PC-9 (cell line): ENCODE measurements around the gene PUDP. TPM values are rescaled to one million over a fixed set of nuclear protein-coding genes. Genes with fewer than 3 reads are reported as not detected.
"Not testable (repeated sequence)": the region's sequence is repeated elsewhere in the genome, so short reads cannot be mapped to it uniquely, and the experiment has no call there.

Experiments used
- BruUV-seq: library from RNA; stranded (reverse); fragments of 400-500 nt; replicated peaks from 2 replicates; lab custom pipeline; 2021; lab: Mats Ljungman, UMichigan
- CTCF ChIA-PET: fragments of 300-600 bp; sonication (Branson Sonifier 250); formaldehyde crosslinking; loops from one replicate; lab custom pipeline; 2022; ENCODE audit warnings: antibody characterized with exemption; lab: Charles Lee
- POLR2A ChIA-PET: fragments of 300-600 bp; sonication (Branson Sonifier 250); formaldehyde crosslinking; loops from one replicate; lab custom pipeline; 2022; ENCODE audit warnings: antibody characterized with exemption; ENCODE audit not compliant: unreplicated experiment; lab: Charles Lee
- DNase-seq, 2 experiments: peaks; one replicate each; pipeline versions ENCODE4 v3.0.0 to v3.0.0-alpha.2; 2015 to 2022; ENCODE audit warnings: mixed read lengths in 1 of 2
- H2AFZ ChIP-seq: fragments of 200-600 bp; sonication (generic); 2 replicates; pipeline ENCODE4 v1.8.1; 2017; ENCODE audit warnings: antibody characterized with exemption
- H3F3A ChIP-seq: fragments of 200-600 bp; sonication (generic); 2 replicates; pipeline ENCODE4 v1.8.1; 2017; ENCODE audit warnings: antibody characterized with exemption, mild to moderate bottlenecking, low read depth; ENCODE audit not compliant: insufficient read depth
- H3K27ac ChIP-seq: fragments of 200-600 bp; sonication (generic); 2 replicates; pipeline ENCODE4 v1.6.1; 2016; ENCODE audit warnings: mixed run types
- H3K27me3 ChIP-seq: fragments of 200-600 bp; sonication (generic); 2 replicates; pipeline ENCODE4 v1.6.1; 2016; ENCODE audit warnings: low read depth, mixed run types; ENCODE audit not compliant: insufficient read depth
- H3K36me3 ChIP-seq: fragments of 200-600 bp; sonication (generic); 2 replicates; pipeline ENCODE4 v1.6.1; 2016; ENCODE audit warnings: low read depth, mixed run types
- H3K4me1 ChIP-seq: fragments of 200-600 bp; sonication (generic); replicated peaks from 2 replicates; pipeline ENCODE4 v1.6.1; 2016; ENCODE audit warnings: mixed run types; ENCODE audit not compliant: insufficient read depth
- H3K4me2 ChIP-seq: fragments of 200-600 bp; sonication (generic); 2 replicates; pipeline ENCODE4 v1.6.1; 2017; ENCODE audit warnings: mixed run types
- H3K4me3 ChIP-seq: fragments of 200-600 bp; sonication (generic); 2 replicates; pipeline ENCODE4 v1.6.1; 2016; ENCODE audit warnings: mixed run types
- H3K79me2 ChIP-seq: fragments of 200-600 bp; sonication (generic); 2 replicates; pipeline ENCODE4 v1.6.1; 2017; ENCODE audit warnings: low read depth, mixed run types
- H3K9me2 ChIP-seq: fragments of 200-600 bp; sonication (generic); 2 replicates; pipeline ENCODE4 v1.8.1; 2017; ENCODE audit warnings: mild to moderate bottlenecking; ENCODE audit not compliant: insufficient read depth
- H3K9me3 ChIP-seq: fragments of 200-600 bp; sonication (generic); 2 replicates; pipeline ENCODE4 v1.8.1; 2016; ENCODE audit warnings: low read depth; ENCODE audit not compliant: insufficient read depth
- H4K20me1 ChIP-seq: fragments of 200-600 bp; sonication (generic); 2 replicates; pipeline ENCODE4 v1.8.1; 2017; ENCODE audit not compliant: insufficient read depth
- CTCF ChIP-seq: fragments of 200-600 bp; sonication (generic); conservative IDR thresholded peaks from 2 replicates; pipeline ENCODE4 v1.6.1; 2017; ENCODE audit warnings: mixed run types, antibody characterized with exemption, mild to moderate bottlenecking, moderate library complexity
- EZH2 ChIP-seq: fragments of 200-600 bp; sonication (generic); IDR thresholded peaks from 2 replicates; pipeline ENCODE4 v1.8.0; 2017; ENCODE audit warnings: antibody characterized with exemption, low read depth
- intact Hi-C: fragments of 100-400 bp; cut with micrococcal nuclease; formaldehyde crosslinking; loops from one replicate; pipeline ENCODE4 v1.10.0; 2022; ENCODE audit not compliant: unreplicated experiment
- total RNA-seq: library from RNA; stranded (reverse); gene quantifications from 2 replicates; pipeline ENCODE4 v1.2.3, GENCODE V29; 2021

Gene PUDP
- total RNA-seq, 1 experiment from 2014 or later = 24.9 TPM

GRCh38 chrX:7102119-7102518, 45.8 kb downstream of the PUDP start:
- Histone ChIP-seq H3K27ac (no peak overlapping the region), H2AFZ (no peak overlapping the region), H3K79me2 (peaks cover 27% of the 10 kb centered on the region), H3K4me3 (no peak overlapping the region), H4K20me1 (no peaks in the 10 kb centered on the region), H3K9me2 (no peaks in the 10 kb centered on the region), H3K36me3 (peaks cover 32% of the 10 kb centered on the region), H3K4me2 (no peak overlapping the region), H3K9me3 (no peaks in the 10 kb centered on the region), H3K4me1 (no peaks in the 10 kb centered on the region), H3K27me3 (no peaks in the 10 kb centered on the region), H3F3A (no peaks in the 10 kb centered on the region)
- CTCF ChIA-PET = no interaction called here
- no peak for TF ChIP-seq CTCF
- TF ChIP-seq EZH2 = no peak
- no peak for DNase-seq
- BruUV-seq = no TSS peak
- intact Hi-C loops = no loop called here
- POLR2A ChIA-PET = no interaction called here

GRCh38 chrX:7100022-7100421, 47.9 kb downstream of the PUDP start:
- intact Hi-C loops = no loop called here
- no peak for DNase-seq
- H4K20me1 ChIP-seq = no peaks in the 10 kb centered on the region
- no TSS peak for BruUV-seq
- H3K4me1 ChIP-seq = no peaks in the 10 kb centered on the region
- peaks cover 27% of the 10 kb centered on the region for H3K79me2 ChIP-seq
- no peaks in the 10 kb centered on the region for H3K9me3 ChIP-seq
- ChIA-PET POLR2A (no interaction called here), CTCF (no interaction called here)
- no peak overlapping the region for H3K4me2 ChIP-seq
- no peak overlapping the region for H3K4me3 ChIP-seq
- no peaks in the 10 kb centered on the region for H3K9me2 ChIP-seq
- H3K27ac ChIP-seq = no peak overlapping the region
- no peaks in the 10 kb centered on the region for H3K27me3 ChIP-seq
- H3K36me3 ChIP-seq = peaks cover 31% of the 10 kb centered on the region
- no peaks in the 10 kb centered on the region for H3F3A ChIP-seq
- no peak overlapping the region for H2AFZ ChIP-seq
- TF ChIP-seq CTCF (no peak), EZH2 (no peak)

- CTCF ChIA-PET, H3K36me3 ChIP-seq, BruUV-seq: not testable (repeated sequence)
These were observed 52.3 kb downstream of the PUDP start for GRCh38 chrX:7095657-7096056.

GRCh38 chrX:7093305-7093704, 54.6 kb downstream of the PUDP start:
- H3K4me1 ChIP-seq = peaks cover 23% of the 10 kb centered on the region
- no peaks in the 10 kb centered on the region for H4K20me1 ChIP-seq
- H3K79me2 ChIP-seq = peaks cover 13% of the 10 kb centered on the region; the same call in 1 of the 2 replicates
- no peak for TF ChIP-seq CTCF
- TF ChIP-seq EZH2 = no peak
- no peak for DNase-seq
- BruUV-seq = no TSS peak
- peaks cover 4% of the 10 kb centered on the region; the same call in 1 of the 2 replicates for H3F3A ChIP-seq
- ChIA-PET POLR2A (no interaction called here), CTCF (no interaction called here)
- H3K4me2 ChIP-seq = no peak overlapping the region
- H3K27ac ChIP-seq = no peak overlapping the region
- H3K36me3 ChIP-seq = no peaks in the 10 kb centered on the region
- no peaks in the 10 kb centered on the region for H3K9me3 ChIP-seq
- intact Hi-C loops = no loop called here
- no peak overlapping the region for H2AFZ ChIP-seq
- H3K9me2 ChIP-seq = no peaks in the 10 kb centered on the region
- no peak overlapping the region for H3K4me3 ChIP-seq
- H3K27me3 ChIP-seq = no peaks in the 10 kb centered on the region

More at GRCh38 chrX:7095657-7096056, 52.3 kb downstream of the PUDP start:
- DNase-seq, intact Hi-C loops, POLR2A ChIA-PET, H3K4me2 ChIP-seq, H3K27me3 ChIP-seq, H3K27ac ChIP-seq, H4K20me1 ChIP-seq, H3K9me3 ChIP-seq, H3K9me2 ChIP-seq, H3F3A ChIP-seq, H2AFZ ChIP-seq, H3K4me3 ChIP-seq: not testable (repeated sequence)
- Histone ChIP-seq H3K79me2 (0 out of 2 replicates have a peak, but pooled peaks cover 14% of the 10 kb centered on the region), H3K4me1 (peaks cover 19% of the 10 kb centered on the region)
